ENCODE results near the gene FIGN.

Gene FIGN

GRCh38 chr2:163692081-163692480 is 43.7 kb downstream of the FIGN start:
- Histone ChIP-seq H3K27ac (ENCODE audit: low read length) (no peak overlapping the region), H4K20me1 (ENCODE audit: insufficient read depth, low read length) (no peaks in the 10 kb centered on the region), H2AFZ (ENCODE audit: low read depth, low read length) (no peak overlapping the region), H3K27me3 (ENCODE audit: insufficient read depth, low read length, poor library complexity) (peaks cover 3% of the 10 kb centered on the region), H3K9me3 (ENCODE audit: insufficient read depth, low read length, severe bottlenecking) (no peaks in the 10 kb centered on the region), H3K9ac (ENCODE audit: low read depth, low read length) (no peak overlapping the region), H3K4me1 (ENCODE audit: insufficient read depth, low read length) (no peaks in the 10 kb centered on the region), H3K36me3 (ENCODE audit: insufficient read depth, low read length) (no peaks in the 10 kb centered on the region), H3K79me2 (ENCODE audit: insufficient read depth, low read length) (no peaks in the 10 kb centered on the region), H3K4me3 (ENCODE audit: low read depth in 1 of 2, low read length in 2 of 2) (no peak overlapping the region), H3K4me2 (ENCODE audit: insufficient read depth, low read length) (no peak overlapping the region)
- no peak for TF ChIP-seq CTCF (IDR thresholded peaks at IDR 0.05; ENCODE audit: borderline replicate concordance, extremely low read depth, low read length, poor library complexity, severe bottlenecking)
- no peak for TF ChIP-seq EZH2 (IDR thresholded peaks at IDR 0.05; ENCODE audit: borderline replicate concordance, low read depth, low read length, severe bottlenecking)
- DNase-seq (no peak), ATAC-seq (ENCODE audit: insufficient read depth, low read depth) (no peak)

- H3K36me3 ChIP-seq (ENCODE audit: insufficient read depth, low read length), result no peaks in the 10 kb centered on the region
- no peak overlapping the region for H2AFZ ChIP-seq (ENCODE audit: low read depth, low read length)
- H3K9ac ChIP-seq (ENCODE audit: low read depth, low read length), result no peak overlapping the region
- H3K27me3 ChIP-seq (ENCODE audit: insufficient read depth, low read length, poor library complexity), result peaks cover 3% of the 10 kb centered on the region
- H3K79me2 ChIP-seq (ENCODE audit: insufficient read depth, low read length), result no peaks in the 10 kb centered on the region
- H3K4me1 ChIP-seq (ENCODE audit: insufficient read depth, low read length), result no peaks in the 10 kb centered on the region
- no peak for ATAC-seq (ENCODE audit: insufficient read depth, low read depth)
- H4K20me1 ChIP-seq (ENCODE audit: insufficient read depth, low read length), result no peaks in the 10 kb centered on the region
- H3K27ac ChIP-seq (ENCODE audit: low read length), result no peak overlapping the region
- no peak overlapping the region for H3K4me2 ChIP-seq (ENCODE audit: insufficient read depth, low read length)
- no peak for DNase-seq
- no peak overlapping the region for H3K4me3 ChIP-seq (ENCODE audit: low read depth in 1 of 2, low read length in 2 of 2)
- no peaks in the 10 kb centered on the region for H3K9me3 ChIP-seq (ENCODE audit: insufficient read depth, low read length, severe bottlenecking)
- no peak for TF ChIP-seq EZH2 (IDR thresholded peaks at IDR 0.05; ENCODE audit: borderline replicate concordance, low read depth, low read length, severe bottlenecking)
- no peak for TF ChIP-seq CTCF (IDR thresholded peaks at IDR 0.05; ENCODE audit: borderline replicate concordance, extremely low read depth, low read length, poor library complexity, severe bottlenecking)
These were observed 44.9 kb downstream of the FIGN start for GRCh38 chr2:163690896-163691295.

- TF ChIP-seq EZH2 (IDR thresholded peaks at IDR 0.05; ENCODE audit: borderline replicate concordance, low read depth, low read length, severe bottlenecking) (no peak), CTCF (IDR thresholded peaks at IDR 0.05; ENCODE audit: borderline replicate concordance, extremely low read depth, low read length, poor library complexity, severe bottlenecking) (no peak)
- Histone ChIP-seq H2AFZ (ENCODE audit: low read depth, low read length) (no peak overlapping the region), H3K9ac (ENCODE audit: low read depth, low read length) (no peak overlapping the region), H3K27me3 (ENCODE audit: insufficient read depth, low read length, poor library complexity) (peaks cover 3% of the 10 kb centered on the region), H4K20me1 (ENCODE audit: insufficient read depth, low read length) (no peaks in the 10 kb centered on the region), H3K36me3 (ENCODE audit: insufficient read depth, low read length) (no peaks in the 10 kb centered on the region), H3K4me1 (ENCODE audit: insufficient read depth, low read length) (no peaks in the 10 kb centered on the region), H3K4me3 (ENCODE audit: low read depth in 1 of 2, low read length in 2 of 2) (no peak overlapping the region), H3K79me2 (ENCODE audit: insufficient read depth, low read length) (no peaks in the 10 kb centered on the region), H3K27ac (ENCODE audit: low read length) (no peak overlapping the region), H3K9me3 (ENCODE audit: insufficient read depth, low read length, severe bottlenecking) (no peaks in the 10 kb centered on the region), H3K4me2 (ENCODE audit: insufficient read depth, low read length) (no peak overlapping the region)
- ATAC-seq (ENCODE audit: insufficient read depth, low read depth) (no peak), DNase-seq (no peak)
These were observed 48.6 kb downstream of the FIGN start for GRCh38 chr2:163687217-163687616.

GRCh38 chr2:163686289-163686688 is 49.5 kb downstream of the FIGN start:
- no peak overlapping the region for H3K9ac ChIP-seq (ENCODE audit: low read depth, low read length)
- no peak overlapping the region for H3K27ac ChIP-seq (ENCODE audit: low read length)
- peaks cover 1% of the 10 kb centered on the region for H3K27me3 ChIP-seq (ENCODE audit: insufficient read depth, low read length, poor library complexity)
- H3K79me2 ChIP-seq (ENCODE audit: insufficient read depth, low read length), result no peaks in the 10 kb centered on the region
- H3K4me1 ChIP-seq (ENCODE audit: insufficient read depth, low read length), result no peaks in the 10 kb centered on the region
- H2AFZ ChIP-seq (ENCODE audit: low read depth, low read length), result no peak overlapping the region
- no peak overlapping the region for H3K4me3 ChIP-seq (ENCODE audit: low read depth in 1 of 2, low read length in 2 of 2)
- TF ChIP-seq EZH2 (IDR thresholded peaks at IDR 0.05; ENCODE audit: borderline replicate concordance, low read depth, low read length, severe bottlenecking) (no peak), CTCF (IDR thresholded peaks at IDR 0.05; ENCODE audit: borderline replicate concordance, extremely low read depth, low read length, poor library complexity, severe bottlenecking) (no peak)
- DNase-seq, result no peak
- no peak for ATAC-seq (ENCODE audit: insufficient read depth, low read depth)
- H3K36me3 ChIP-seq (ENCODE audit: insufficient read depth, low read length), result no peaks in the 10 kb centered on the region
- H3K9me3 ChIP-seq (ENCODE audit: insufficient read depth, low read length, severe bottlenecking), result no peaks in the 10 kb centered on the region
- H3K4me2 ChIP-seq (ENCODE audit: insufficient read depth, low read length), result no peak overlapping the region
- H4K20me1 ChIP-seq (ENCODE audit: insufficient read depth, low read length), result no peaks in the 10 kb centered on the region

All from DND-41 (cell line).